ENCODE results near the gene CCL3.
A peak's percentile ranks its signal among the peaks of the same experiment; 100 is the strongest.
"Not testable (repeated sequence)": the region's sequence is repeated elsewhere in the genome, so short reads cannot be mapped to it uniquely, and the experiment has no call there.

Gene CCL3

DNA sequence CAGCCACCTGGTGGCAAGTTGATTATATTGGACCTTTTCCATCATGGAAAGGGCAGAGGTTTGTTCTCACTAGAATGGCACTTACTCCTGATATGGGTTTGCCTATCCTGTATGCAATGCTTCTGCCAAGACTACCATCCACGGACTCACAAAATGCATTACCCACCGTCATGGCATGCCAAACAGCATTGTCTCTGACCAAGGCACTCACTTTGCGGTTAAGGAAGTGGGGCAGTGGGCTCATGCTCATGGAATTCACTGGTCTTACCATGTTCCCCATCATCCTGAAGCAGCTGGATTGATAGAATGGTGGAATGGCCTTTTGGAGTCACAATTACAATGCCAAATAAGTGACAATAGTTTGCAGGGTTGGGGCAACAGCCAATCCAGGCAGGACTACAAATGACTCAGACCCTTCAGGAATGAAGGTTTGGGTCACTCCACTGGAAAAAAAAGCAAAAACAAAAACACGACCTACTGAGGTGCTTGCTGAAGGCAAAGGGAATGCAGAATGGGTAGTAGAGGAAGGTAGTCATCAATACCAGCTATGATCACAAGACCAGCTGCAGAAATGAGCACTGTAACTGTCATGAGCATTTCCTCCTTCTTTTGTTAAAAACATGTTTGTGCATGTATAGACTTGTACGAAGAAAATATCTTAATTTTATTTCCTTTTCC, 25.2 kb upstream of the CCL3 start:
- DNase-seq = not testable (repeated sequence)

DNA sequence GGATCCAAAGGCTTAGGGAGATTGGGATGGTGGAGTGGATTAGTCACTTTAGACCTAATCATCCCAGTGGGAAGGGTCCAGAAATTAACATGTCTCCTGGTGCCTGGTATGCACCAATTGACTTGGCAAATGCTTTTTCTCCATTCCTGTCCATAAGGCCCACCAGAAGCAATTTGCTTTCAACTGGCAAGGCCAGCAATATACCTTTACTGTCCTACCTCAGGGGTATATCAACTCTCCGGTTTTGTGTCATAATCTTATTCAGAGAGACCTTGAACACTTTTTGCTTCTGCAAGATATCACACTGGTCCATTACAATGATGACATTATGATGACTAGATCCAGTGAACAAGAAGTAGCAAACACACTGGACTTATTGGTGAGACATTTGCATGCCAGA, 23.2 kb upstream of the CCL3 start:
- DNase-seq = not testable (repeated sequence)

DNA sequence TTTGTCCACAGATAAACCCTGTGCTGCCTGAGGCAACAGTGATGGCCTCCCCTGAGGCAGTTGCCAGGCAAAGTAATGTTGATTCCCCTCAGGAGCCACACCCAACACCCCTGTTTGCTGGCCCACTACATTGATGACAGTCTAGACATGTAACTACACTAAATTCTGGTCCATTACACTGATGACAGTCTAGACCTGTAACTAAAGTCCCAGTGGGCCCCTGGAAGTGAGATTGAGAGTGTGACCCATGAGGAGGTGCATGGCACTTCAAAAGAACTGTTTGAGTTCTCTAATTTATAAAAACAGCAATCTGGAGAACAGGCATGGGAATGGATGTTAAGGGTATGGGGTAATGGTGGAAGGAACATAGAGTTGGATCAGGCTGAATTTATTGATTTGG, 22.6 kb upstream of the CCL3 start:
- no peak for DNase-seq

DNA sequence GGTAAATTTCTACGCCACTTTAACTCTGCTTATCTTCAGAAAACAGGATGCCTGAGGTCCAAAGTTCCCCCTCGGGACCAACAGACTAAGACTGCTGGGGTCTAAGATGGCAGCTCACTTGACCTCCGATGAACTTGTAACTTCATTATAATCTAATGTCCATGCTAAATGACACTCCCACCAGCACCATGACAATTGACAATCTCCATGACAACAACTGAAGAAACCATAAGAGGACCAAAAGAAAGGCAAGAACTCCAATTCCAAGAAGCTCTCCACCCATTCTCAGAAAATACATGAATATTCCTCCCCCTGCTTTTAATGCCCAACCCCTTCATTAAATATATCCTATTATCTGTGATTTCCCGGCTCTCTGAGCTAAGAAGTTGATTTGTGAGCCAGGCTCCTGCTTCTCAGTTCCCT, 21.1 kb upstream of the CCL3 start:
- DNase-seq = no peak

DNA sequence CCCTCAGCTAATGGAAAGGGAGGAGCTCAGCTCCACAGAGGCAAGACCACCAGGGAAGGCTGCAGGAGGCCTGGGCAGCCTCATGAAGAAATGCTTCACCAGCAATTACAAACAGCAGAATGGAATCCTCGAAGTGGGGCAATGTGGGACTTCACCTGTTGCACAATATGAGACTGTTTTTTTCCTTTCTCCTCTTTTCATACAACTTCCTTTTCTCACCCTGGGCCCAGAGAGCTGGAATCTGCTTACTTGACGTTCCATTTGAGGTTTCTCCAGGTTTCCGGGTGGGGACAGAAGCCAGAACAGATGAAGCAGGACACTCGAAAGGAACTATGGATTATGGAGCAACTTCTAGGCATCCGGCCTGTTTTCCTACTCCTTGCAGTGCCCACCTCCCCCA, 18.3 kb upstream of the CCL3 start:
- not testable (repeated sequence) for DNase-seq

DNA sequence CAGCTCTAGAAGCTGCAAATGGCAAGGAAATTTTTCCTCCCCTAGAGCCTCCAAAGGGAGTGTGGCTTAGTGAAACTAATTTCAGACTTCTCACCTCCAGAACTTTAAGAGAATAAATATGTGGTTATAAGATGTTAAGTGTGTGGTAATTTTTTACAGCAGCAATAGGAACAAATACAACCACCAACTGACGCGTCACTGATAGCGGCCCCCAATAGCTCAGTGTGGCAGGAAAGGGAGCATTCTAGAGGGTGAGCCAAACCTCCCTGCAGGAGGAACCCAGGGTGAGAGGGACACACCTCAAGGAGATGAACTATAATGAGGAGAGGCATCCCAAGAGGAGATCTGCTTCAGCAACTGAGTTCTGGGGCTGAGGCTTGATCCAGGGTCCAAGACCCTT, 17.7 kb upstream of the CCL3 start:
- DNase-seq = peak; percentile 33

DNA sequence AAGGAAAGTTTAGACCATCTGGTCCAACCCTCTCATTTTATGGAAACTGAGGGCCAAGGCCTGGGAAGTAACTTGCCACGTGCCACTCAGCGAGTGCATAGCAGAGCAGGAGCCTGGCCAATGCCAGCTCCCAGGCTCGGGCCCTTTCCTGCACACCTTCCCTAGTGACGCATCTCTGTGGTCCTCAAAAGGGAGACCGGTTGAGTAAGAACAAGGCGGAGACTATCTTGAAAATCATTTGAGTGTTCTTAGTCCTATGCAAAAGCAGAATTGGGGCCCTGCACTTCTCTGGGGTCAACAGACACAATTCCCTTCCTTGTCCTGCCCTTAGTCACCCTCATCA, 16.5 kb upstream of the CCL3 start:
- DNase-seq = no peak

DNA sequence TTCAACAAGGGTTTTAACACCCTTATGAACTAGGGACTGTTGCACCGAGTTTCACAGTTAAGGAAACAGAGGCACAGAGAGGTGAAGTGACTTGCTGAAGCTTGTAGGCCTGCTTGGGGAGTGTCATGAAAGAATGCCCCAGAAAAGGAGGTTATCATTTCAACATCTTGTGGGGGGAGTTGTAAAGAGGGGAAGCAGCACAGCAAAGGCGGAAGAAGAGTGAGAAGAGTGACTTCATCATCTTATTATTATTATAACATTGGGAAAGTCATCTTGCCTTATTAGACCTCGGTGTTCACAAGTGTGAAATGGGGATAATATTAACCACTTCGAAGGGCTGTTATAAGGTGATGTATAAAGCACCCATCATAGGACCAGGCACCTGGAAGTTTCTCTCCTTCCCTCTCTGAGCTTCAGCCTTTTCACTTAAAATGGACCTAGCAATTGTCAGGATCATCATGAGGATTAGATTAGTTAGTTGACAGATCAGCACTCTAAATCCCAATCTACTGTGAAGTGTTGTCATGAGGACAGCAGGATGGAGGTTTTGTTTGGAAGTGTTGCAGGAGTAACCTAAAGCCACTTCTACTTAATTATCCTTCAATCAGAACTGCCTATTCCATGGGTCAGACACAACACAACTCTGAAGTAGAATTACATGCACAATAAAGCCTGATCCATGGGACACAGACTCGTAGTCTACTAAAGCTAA, 16.0 kb upstream of the CCL3 start:
- peak; percentile 32 for DNase-seq

DNA sequence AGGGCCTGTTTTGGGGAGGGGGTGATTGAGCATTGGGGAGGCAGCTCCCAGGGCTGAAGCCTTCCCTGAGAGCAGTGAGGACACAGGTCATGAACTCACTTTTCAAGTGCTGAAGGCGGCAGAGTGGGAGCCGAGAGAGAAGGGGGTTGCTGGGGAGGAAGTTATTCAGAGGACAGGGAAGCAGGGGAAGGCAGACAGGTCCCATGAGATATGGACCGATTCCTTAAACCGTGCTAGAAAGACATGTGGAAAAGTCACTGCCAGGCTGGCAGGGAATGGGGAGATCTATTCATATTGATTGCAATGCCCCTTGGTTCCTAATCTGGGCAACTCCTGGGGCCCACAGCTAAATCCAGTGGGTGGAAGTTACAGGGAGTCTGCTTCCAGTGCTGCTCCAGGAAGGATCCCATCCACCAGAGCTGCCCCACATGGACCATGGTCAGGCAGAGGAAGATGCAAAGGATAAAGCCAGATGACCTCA, 14.8 kb upstream of the CCL3 start:
- no peak for DNase-seq

DNA sequence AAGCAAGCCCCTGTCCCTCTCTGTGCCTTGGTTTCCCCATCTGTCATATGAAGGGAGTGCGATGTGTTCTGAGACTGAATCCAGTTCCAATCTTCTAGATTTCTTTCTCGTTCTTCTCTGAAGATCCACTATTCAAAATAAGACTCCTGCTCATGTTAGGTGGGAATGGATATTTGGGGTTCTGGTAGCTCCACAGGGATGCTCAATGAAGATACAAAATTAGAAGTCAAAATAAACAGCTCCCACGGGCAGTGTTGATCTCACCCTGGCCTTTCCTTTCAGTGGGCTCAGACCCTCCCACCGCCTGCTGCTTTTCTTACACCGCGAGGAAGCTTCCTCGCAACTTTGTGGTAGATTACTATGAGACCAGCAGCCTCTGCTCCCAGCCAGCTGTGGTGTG, 14.3 kb upstream of the CCL3 start:
- not testable (repeated sequence) for DNase-seq

DNA sequence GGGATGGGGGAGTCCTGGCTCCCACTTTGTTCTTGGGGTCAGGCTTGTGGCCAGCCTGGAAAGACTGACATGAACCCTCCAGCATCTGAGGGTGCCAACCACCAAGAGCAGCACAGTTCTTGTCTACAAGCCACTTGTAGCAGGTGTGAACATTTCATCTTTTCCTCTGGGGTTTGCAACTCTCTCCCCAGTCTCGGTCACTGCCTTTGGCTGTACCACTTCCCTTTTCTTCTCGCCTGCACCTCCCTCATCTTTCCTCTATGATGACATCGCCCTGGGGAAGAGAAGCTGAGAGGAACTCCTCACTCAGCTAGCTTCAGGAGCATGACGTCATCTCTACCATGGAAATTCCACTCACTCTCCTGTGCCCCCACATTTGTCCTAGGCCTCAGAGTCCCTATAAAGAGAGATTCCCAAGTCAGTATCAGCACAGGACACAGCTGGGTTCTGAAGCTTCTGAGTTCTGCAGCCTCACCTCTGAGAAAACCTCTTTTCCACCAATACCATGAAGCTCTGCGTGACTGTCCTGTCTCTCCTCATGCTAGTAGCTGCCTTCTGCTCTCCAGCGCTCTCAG, 13.5 kb upstream of the CCL3 start, which contains the start of gene CCL4:
Gene CCL4, plus strand, starts transcription at position 427 of the 575 bp plus-strand sequence. Its CDS starts 79 bp downstream, at position 506.
- DNase-seq = peak; percentile 56

DNA sequence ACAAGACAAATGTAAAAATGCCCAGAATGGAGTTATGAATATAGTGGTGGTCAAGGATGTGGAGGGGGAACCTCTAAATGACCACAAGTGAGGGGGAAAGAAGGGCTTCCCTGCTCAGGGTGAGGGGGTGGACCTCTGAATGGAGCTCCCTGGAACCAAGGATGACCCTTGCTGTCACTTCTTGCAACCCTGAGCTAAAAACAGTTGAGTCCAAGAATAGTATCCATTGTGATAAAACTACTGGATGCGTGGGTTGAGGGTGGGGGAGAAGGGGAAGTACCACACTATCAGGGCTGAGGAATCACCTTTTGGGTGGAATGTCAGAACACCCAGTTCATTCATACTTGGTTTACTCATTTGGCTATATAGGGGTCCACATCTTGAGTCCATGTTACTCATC, 9.1 kb upstream of the CCL3 start:
- DNase-seq = not testable (repeated sequence)

DNA sequence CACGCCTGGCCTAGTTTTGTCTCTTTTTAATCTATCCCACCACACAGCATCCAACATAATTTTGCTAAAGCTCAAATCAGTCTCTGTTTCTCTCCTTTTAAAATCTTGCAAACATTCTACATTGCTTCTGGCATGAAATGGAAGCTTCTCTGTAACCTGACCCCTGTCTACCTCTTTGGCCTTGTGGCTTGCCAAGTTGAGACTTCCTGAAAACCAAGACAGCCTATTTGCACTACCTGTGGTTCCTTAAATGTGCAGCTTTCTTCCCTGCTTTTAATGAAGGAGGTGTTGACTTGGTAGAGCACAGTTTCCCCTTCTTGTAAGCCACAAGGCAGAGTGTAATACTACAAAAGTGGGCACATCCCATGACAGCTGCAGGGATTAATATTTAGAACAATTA, 6.0 kb upstream of the CCL3 start:
- DNase-seq = no peak

DNA sequence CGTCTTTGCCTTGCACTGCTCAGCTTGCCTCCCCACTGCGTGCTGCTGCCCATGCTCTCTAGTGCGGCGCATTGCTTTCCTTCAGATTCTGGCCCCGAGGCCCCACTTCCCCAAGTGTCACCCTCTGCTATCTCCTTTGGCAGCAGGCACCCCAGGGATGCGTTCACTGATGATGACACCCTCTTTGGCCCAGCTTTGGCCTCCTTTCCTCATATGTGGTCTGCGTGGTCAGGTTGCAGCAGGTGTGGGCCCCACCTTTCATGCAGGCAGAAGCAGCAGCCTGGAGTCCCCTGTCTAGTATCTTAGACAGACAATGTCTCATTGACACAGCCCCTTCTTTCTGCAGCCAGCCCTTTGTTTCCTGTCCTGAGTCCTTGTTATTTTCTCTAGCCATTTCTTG, 4.8 kb upstream of the CCL3 start:
- DNase-seq = no peak

DNA sequence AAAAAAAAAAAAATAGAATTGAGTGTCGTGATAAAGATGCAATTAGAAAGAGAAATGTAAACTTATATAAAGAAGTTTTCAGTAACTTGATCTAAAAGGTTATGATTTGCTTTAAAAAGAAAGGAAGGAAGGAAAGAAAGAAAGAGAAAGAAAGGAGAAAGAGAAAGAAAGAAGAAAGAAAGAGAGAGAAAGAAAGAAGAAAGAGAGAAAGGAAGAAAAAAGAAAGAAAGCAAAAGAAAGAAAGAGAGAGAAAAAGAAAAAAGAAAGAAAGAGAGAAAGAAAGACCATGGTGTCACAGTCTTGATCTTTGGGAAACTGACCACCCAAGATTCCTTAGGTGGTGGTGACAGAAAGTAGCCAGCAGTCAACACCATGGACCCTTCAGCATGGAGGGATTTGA, 4.3 kb upstream of the CCL3 start:
- no peak for DNase-seq

DNA sequence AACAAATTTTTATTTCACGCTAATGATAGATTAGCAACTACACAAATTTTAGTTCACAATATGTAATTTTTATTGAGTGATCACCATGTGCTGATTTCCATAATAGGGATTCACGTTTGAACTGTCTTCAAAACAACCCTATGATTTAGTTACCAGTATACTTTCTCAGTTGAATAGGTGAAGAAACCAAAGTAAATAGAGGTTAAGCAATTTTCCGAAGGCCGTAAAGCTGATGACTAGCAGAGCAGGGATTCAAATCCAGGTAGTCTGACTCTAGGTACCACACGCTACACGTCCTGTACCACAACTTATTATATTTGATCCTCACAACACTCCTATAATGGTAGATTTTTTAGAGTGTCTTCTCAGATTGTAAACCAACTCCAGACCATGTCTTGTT, 2.8 kb upstream of the CCL3 start:
- DNase-seq = not testable (repeated sequence)

DNA sequence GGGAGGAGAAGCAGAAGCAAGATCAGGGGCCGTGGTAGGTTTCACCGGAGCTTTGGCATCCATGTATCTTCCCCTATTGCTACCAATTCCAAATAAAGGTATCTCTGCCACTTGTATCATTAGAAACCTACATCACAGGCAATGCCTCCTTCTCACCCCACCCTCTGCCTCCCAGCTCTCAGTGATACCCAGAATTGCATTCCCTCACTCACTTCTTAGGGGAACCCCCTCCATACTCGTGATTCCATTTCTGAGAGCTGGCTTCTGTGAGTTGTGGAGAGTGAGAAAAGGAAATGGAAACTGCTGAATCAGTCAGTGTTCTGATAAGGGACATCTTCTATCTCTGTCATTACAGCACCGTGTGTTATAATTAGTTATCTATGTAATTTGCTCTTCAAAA, 2.3 kb upstream of the CCL3 start:
- DNase-seq = peak; percentile 26

DNA sequence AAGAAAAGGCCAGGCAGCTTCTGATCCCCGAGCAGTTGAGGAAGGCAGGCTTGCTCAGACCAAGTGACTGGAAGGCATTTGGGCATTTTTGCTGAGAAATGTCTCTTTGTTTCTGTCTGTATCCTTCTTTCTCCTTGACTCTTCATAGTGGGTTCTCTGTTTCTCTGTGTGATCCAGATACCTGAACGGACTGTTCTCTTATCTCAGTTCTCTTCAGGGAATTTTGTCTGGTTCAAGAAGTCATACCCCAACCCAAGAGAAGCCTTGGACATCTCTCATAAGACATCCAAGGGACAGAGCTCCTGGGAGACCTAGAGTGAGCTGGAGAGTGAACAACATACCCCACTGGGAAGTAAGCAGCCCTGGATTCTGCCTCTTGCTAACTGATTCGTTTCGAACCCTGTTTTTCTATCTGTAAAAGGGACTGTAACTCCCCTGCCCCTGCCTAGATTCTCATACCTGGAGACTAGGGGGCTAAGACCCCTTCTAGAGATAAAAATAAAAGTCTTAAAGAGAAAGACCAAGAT, 541 bp downstream of the CCL3 start:
- DNase-seq = no peak

DNA sequence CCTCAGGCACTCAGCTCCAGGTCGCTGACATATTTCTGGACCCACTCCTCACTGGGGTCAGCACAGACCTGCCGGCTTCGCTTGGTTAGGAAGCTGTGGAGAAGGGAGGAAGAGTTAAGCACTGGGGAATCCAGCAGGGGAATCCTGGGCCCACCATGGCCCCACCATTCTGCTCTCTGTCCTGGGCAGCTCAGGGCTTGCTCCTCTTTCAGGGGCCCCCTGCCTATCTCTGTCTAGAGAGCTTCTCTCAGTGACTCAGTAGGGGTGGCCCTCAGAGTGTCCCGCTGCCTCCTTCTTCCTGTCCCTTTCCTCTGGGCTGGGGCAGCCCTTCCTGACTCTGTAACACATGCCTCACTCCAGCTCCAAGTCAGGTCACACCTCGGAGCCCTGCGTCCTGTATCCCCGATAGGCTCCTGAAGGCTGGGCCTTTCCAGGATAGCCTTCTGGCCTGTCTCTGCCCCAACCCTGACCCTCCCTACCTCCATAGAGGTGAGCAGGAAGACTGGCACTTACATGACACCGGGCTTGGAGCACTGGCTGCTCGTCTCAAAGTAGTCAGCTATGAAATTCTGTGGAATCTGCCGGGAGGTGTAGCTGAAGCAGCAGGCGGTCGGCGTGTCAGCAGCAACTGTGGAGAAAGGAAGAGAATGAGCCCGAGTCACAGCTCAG, 1.1 kb downstream of the CCL3 start:
- no peak for DNase-seq

DNA sequence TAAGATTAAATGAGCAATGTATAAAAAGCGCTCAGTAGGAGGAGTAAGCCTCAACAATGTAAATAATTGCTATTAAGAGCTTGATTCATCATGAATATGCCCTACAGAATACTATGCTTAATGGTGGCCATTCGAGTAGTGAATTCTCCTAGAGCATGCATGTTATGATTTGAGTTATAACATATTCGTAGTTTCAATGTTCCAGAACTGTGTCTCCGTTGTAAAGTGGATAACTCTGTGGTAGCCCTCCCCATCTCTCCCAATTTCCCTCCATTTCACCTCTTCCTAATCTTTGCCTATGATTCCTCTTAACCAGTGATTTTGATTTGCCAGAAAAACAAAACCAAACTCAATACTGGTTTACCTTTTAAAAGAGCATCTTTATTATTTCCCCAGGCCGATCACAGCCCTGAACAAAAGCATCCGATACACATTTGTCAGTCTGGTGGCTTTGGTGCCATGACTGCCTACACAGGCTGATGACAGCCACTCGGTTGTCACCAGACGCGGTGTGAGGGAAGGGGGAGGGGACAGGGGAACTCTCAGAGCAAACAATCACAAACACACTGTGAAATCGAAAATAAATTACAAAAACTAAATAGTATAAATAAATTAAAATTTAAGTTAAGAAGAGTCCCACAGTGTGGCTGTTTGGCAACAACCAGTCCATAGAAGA, 1.9 kb downstream of the CCL3 start:
- DNase-seq = peak; percentile 58

DNA sequence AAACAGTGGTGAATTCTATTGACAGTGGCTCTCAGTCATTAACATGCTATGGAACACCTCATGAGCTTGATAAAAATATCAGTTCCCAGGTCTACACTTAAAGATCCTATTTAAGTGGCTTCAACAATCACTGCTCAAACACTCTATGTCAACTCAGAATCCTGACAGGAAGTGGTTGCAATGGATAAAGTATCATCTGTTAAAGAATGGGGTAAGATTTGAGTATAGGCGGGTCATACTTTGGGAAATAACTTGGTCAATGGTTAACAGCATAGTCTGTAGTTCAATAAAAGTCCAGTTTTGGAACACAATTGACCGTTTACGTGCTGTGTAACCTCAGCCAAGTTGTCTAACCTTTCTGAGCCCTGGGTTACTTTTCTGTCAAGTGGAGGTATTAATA, 2.5 kb downstream of the CCL3 start:
- DNase-seq = not testable (repeated sequence)

DNA sequence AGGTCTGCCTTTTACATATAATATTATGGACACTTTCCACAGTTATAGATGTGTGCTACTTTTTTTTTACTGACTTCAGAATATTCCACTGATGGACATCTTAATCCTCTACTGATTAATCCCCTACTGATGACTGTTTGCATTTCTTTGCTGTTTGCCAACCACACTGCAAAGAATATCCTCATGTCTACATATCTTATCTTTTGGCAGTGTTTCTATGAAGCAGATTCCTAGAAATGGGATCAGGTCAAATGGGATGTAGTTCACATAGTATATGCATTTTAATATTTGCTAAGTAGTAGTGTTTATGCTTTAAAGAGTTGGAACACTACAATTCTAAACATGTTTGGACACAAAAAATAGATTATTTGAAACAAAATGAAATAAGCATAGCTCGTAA, 3.2 kb downstream of the CCL3 start:
- no peak for DNase-seq

DNA sequence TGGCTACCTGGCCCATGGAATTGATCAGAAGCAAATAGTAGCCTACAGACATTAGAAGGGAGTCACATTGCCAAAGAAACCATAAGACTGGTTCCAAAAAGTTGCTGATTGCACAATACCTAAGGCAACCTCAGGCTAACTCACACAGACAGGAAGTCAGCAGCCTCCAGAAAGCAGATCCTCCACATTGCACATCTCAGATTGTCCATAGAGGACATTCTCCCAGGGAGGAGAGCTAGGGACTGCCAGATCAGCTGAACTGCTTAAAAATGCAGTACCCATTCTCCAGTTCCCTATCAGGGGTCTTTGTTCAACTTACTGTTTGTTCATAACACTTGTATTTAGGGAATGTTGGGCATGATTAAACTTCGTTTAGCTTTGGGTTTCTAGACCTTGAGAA, 4.2 kb downstream of the CCL3 start:
- peak; percentile 31 for DNase-seq

All from CD4-positive, alpha-beta T cell treated with Interleukin-12 subunit alpha and Interleukin-12 subunit beta, for 1 hour (primary cell).